Upper lobe of left lung (tissue), 4 donors: ENCODE measurements around the gene HS6ST2.

ENCODE experiments used
- EP300 ChIP-seq, 4 donors: sonication (generic); formaldehyde crosslinking; IDR thresholded peaks; one replicate each; pipeline ENCODE4 v1.5.1; 2017; ENCODE audit warnings: antibody characterized with exemption in 4 of 4, control low read depth in 2 of 4
- POLR2A ChIP-seq, 4 donors: fragments of 450-650 bp; IDR thresholded peaks; one replicate each; pipeline ENCODE4 v1.5.1; 2016 to 2017; ENCODE audit warnings: antibody characterized with exemption in 4 of 4, mild to moderate bottlenecking in 2 of 4
- POLR2AphosphoS5 ChIP-seq, 2 donors: sonication (generic); formaldehyde crosslinking; IDR thresholded peaks; one replicate each; pipeline ENCODE4 v1.5.1; 2017; ENCODE audit warnings: antibody characterized with exemption in 2 of 2
- TF ChIP-seq, protein P1 (sequence below), 6 experiments: fragments of 450-650 bp in 4 of 6; fragments of 200-600 bp in 2 of 6; sonication (generic) in 2 of 6; IDR thresholded peaks; one replicate each; pipeline ENCODE4 v1.5.1; 2016 to 2019; ENCODE audit warnings: antibody characterized with exemption in 6 of 6

DNA sequence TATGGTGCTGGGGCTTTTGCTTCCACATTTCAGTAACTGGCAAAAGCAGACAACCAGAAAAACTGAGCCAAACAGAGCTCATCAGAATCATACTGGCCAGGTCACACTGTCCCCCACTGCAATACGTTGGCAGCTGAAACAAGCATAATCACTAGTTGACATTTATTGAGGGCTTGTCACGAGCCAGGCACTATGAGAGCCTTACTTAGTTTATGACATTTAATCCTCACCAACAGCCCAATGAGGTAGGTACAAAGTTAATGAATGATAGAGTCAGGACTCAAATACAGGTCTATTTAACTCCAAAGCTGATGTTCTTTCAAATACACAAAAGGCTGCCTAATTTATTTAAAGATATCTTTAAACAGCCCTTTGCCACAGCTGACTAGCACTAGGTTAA, 295.6 kb downstream of the HS6ST2 start:
- TF ChIP-seq, protein P1, sequence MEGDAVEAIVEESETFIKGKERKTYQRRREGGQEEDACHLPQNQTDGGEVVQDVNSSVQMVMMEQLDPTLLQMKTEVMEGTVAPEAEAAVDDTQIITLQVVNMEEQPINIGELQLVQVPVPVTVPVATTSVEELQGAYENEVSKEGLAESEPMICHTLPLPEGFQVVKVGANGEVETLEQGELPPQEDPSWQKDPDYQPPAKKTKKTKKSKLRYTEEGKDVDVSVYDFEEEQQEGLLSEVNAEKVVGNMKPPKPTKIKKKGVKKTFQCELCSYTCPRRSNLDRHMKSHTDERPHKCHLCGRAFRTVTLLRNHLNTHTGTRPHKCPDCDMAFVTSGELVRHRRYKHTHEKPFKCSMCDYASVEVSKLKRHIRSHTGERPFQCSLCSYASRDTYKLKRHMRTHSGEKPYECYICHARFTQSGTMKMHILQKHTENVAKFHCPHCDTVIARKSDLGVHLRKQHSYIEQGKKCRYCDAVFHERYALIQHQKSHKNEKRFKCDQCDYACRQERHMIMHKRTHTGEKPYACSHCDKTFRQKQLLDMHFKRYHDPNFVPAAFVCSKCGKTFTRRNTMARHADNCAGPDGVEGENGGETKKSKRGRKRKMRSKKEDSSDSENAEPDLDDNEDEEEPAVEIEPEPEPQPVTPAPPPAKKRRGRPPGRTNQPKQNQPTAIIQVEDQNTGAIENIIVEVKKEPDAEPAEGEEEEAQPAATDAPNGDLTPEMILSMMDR (IDR thresholded peaks at IDR 0.05): no peak
- TF ChIP-seq POLR2AphosphoS5 (IDR thresholded peaks at IDR 0.05): no peak
- TF ChIP-seq POLR2A (IDR thresholded peaks at IDR 0.05): no peak
- TF ChIP-seq EP300 (IDR thresholded peaks at IDR 0.05): no peak
